Endothelial cell of umbilical vein (primary cell): ENCODE data around the gene ANKRD63. TPM values are rescaled to one million over a fixed set of nuclear protein-coding genes. Genes with fewer than 3 reads are reported as not detected.

ENCODE experiments used
- BruUV-seq: library from RNA; stranded (reverse); fragments of 400-500 nt; replicated peaks from 2 replicates; lab custom pipeline; 2021; lab: Mats Ljungman, UMichigan
- CTCF ChIA-PET: fragments of 300-600, 350-600 bp; sonication (Branson Sonifier 250); formaldehyde crosslinking; loops from one replicate; lab custom pipeline; 2021; ENCODE audit warnings: antibody characterized with exemption, inconsistent platforms; lab: Charles Lee
- POLR2A ChIA-PET: fragments of 300-600, 350-600 bp; sonication (Branson Sonifier 250); formaldehyde crosslinking; loops from one replicate; lab custom pipeline; 2021; ENCODE audit warnings: antibody characterized with exemption, inconsistent platforms; lab: Charles Lee
- DNase-seq: peaks from one replicate; pipeline ENCODE4 v3.0.0-alpha.2; 2011; ENCODE audit warnings: low read depth, low spot score
- FAIRE-seq: peaks from 2 replicates; lab custom pipeline; 2011; peaks lifted over from hg19 to GRCh38; lab: Jason Lieb, UNC
- H2AFZ ChIP-seq: 2 replicates; pipeline ENCODE4 v1.6.0; 2012; ENCODE audit warnings: low read depth, low read length, control low read depth, inconsistent platforms
- H3K27ac ChIP-seq: 2 replicates; pipeline ENCODE4 v1.5.1; 2011; ENCODE audit warnings: low read depth, mild to moderate bottlenecking, control low read depth, low read length, moderate library complexity; ENCODE audit not compliant: insufficient read depth
- H3K27me3 ChIP-seq, 2 experiments: 2 replicates each; pipeline versions ENCODE4 v1.6.0 to v1.6.1; 2011; ENCODE audit warnings: low read length in 2 of 2, mixed read lengths in 1 of 2; ENCODE audit not compliant: control insufficient read depth in 2 of 2, insufficient read depth in 2 of 2
- H3K36me3 ChIP-seq, 2 experiments: 2 replicates in 1 of 2; 3 replicates in 1 of 2; pipeline ENCODE4 v1.5.1; 2011; ENCODE audit warnings: low read length in 2 of 2, mild to moderate bottlenecking in 1 of 2, moderate library complexity in 1 of 2; ENCODE audit not compliant: control insufficient read depth in 2 of 2, insufficient read depth in 2 of 2; ENCODE audit errors: extremely low read depth in 1 of 2
- H3K4me1 ChIP-seq: 3 replicates; pipeline ENCODE4 v1.5.1; 2011; ENCODE audit warnings: mild to moderate bottlenecking, low read length; ENCODE audit not compliant: control insufficient read depth, insufficient read depth; ENCODE audit errors: extremely low read depth
- H3K4me2 ChIP-seq: 2 replicates; pipeline ENCODE4 v1.6.1; 2011; ENCODE audit warnings: low read length, control low read depth, mixed read lengths; ENCODE audit not compliant: insufficient read depth
- H3K4me3 ChIP-seq, 3 experiments: fragments of 200-600 bp in 1 of 3; sonication (generic), shearing (Covaris generic) in 1 of 3; replicated peaks in 1 of 3; 2 replicates each; pipeline ENCODE4 v1.5.1; 2011 to 2016; ENCODE audit warnings: control low read depth in 3 of 3, low read length in 3 of 3, mild to moderate bottlenecking in 2 of 3, inconsistent platforms in 1 of 3, low read depth in 1 of 3, moderate library complexity in 1 of 3; ENCODE audit not compliant: insufficient read depth in 1 of 3
- H3K79me2 ChIP-seq: 2 replicates; pipeline ENCODE4 v1.6.0; 2012; ENCODE audit warnings: low read length, inconsistent platforms; ENCODE audit not compliant: control insufficient read depth, insufficient read depth
- H3K9ac ChIP-seq: replicated peaks from 2 replicates; pipeline ENCODE3; 2011; ENCODE audit warnings: low read length, control low read depth; ENCODE audit not compliant: insufficient read depth; ENCODE audit errors: extremely low read depth
- H3K9me1 ChIP-seq: replicated peaks from 3 replicates; pipeline ENCODE4 v1.6.0; 2011; ENCODE audit warnings: mild to moderate bottlenecking, low read length; ENCODE audit not compliant: control insufficient read depth, insufficient read depth; ENCODE audit errors: extremely low read depth
- H3K9me3 ChIP-seq: replicated peaks from 2 replicates; pipeline ENCODE4 v1.5.1; 2012; ENCODE audit warnings: low read length, inconsistent platforms; ENCODE audit not compliant: control insufficient read depth, insufficient read depth
- H4K20me1 ChIP-seq: replicated peaks from 2 replicates; pipeline ENCODE3; 2011; ENCODE audit warnings: mild to moderate bottlenecking, low read length; ENCODE audit not compliant: control insufficient read depth, insufficient read depth; ENCODE audit errors: extremely low read depth
- CTCF ChIP-seq, 2 donors: IDR thresholded peaks; 1 replicate in 1 of 2; 2 replicates in 1 of 2; pipeline ENCODE4 v1.5.1; 2011; ENCODE audit warnings: low read length in 2 of 2, mild to moderate bottlenecking in 2 of 2, moderate library complexity in 2 of 2, control low read depth in 1 of 2, inconsistent platforms in 1 of 2, low read depth in 1 of 2; ENCODE audit not compliant: insufficient read depth in 1 of 2; ENCODE audit errors: extremely low read depth in 1 of 2
- EZH2 ChIP-seq: IDR thresholded peaks from 2 replicates; pipeline ENCODE4 v1.6.1; 2012; ENCODE audit warnings: borderline replicate concordance, low read depth, mild to moderate bottlenecking, moderate library complexity, low read length, inconsistent platforms; ENCODE audit not compliant: severe bottlenecking
- FOS ChIP-seq: IDR thresholded peaks from 2 replicates; pipeline ENCODE4 v1.6.1; 2011; ENCODE audit warnings: mild to moderate bottlenecking, low read length, moderate library complexity, borderline replicate concordance; ENCODE audit not compliant: insufficient read depth
- GATA2 ChIP-seq: IDR thresholded peaks from 2 replicates; pipeline ENCODE4 v1.7.0; 2011; ENCODE audit warnings: low read depth, mild to moderate bottlenecking, moderate library complexity, mixed read lengths, low read length; ENCODE audit not compliant: insufficient read length, insufficient read depth
- JUN ChIP-seq: IDR thresholded peaks from 2 replicates; pipeline ENCODE4 v1.6.1; 2011; ENCODE audit warnings: borderline replicate concordance, low read depth; ENCODE audit not compliant: insufficient read length, insufficient read depth
- MYC ChIP-seq: IDR thresholded peaks from one replicate; pipeline ENCODE4 v1.6.1; 2011; ENCODE audit warnings: mild to moderate bottlenecking, low read depth, low read length
- POLR2A ChIP-seq: IDR thresholded peaks from 2 replicates; pipeline ENCODE4 v1.6.1; 2012; ENCODE audit warnings: low read depth, mild to moderate bottlenecking, control low read depth, low read length
- POLR2AphosphoS5 ChIP-seq: IDR thresholded peaks from 2 replicates; pipeline ENCODE4 v1.6.1; 2012; ENCODE audit warnings: low read depth, mild to moderate bottlenecking, control low read depth, low read length, moderate library complexity; ENCODE audit not compliant: insufficient read depth
- dilution Hi-C: fragments of 300-500 bp; cut with MboI; formaldehyde crosslinking; loops from one replicate; pipeline ENCODE4 v1.15.0; 2019; ENCODE audit warnings: low sequenced_read_pairs; ENCODE audit not compliant: extremely low pct_ligation_motif_present
- intact Hi-C: fragments of 100-400 bp; cut with micrococcal nuclease; formaldehyde crosslinking; loops from one replicate; pipeline ENCODE4 v1.10.0; 2022
- polyA plus RNA-seq, 4 experiments: library from polyadenylated mRNA; depleted of rRNA in 3 of 4; stranded (reverse) in 3 of 4; unstranded in 1 of 4; fragments of >200 nt; gene quantifications; 2 replicates each; pipeline versions ENCODE4 v1.2.1 to v1.2.3, GENCODE V29; 2011 to 2012; ENCODE audit warnings: missing spikeins in 1 of 4
- total RNA-seq: library from RNA; stranded (reverse); gene quantifications from 2 replicates; pipeline ENCODE4 v1.2.3, GENCODE V29; 2021
- TF ChIP-seq, protein P1 (sequence below): IDR thresholded peaks from 2 replicates; pipeline ENCODE4 v1.6.1; 2011; ENCODE audit not compliant: insufficient read depth, insufficient read length

The ANKRD63 gene
- total and polyA plus RNA-seq, 2 donors (not counting 3 experiments of a cell fraction or from before 2014, with no cell fraction given): not detected

- H2AFZ ChIP-seq: no peak overlapping the region
Measured at GRCh38 chr15:40255033-40255432, 27.8 kb downstream of the ANKRD63 start.

GRCh38 chr15:40254452-40254851, 28.4 kb downstream of the ANKRD63 start:
- ChIA-PET POLR2A (no interaction called here), CTCF (interaction anchor here (1.1 to 2.4 kb wide), 7 partner anchors 9 to 37 kb away, joined by 3 to 31 read pairs (median 4); partner anchors contain the start of gene PAK6)
- TF ChIP-seq JUN: no peak
- TF ChIP-seq, protein P1, sequence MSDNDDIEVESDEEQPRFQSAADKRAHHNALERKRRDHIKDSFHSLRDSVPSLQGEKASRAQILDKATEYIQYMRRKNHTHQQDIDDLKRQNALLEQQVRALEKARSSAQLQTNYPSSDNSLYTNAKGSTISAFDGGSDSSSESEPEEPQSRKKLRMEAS: no peak
- TF ChIP-seq GATA2: no peak
- TF ChIP-seq POLR2A: no peak
- no peak for TF ChIP-seq POLR2AphosphoS5
- TF ChIP-seq FOS: no peak
- TF ChIP-seq MYC: no peak
- no peak for TF ChIP-seq CTCF (IDR thresholded peaks at IDR 0.05; ENCODE audit: extremely low read depth in 1 of 2, insufficient read depth in 1 of 2, low read depth in 1 of 2, low read length in 2 of 2)
- no peak for TF ChIP-seq EZH2
- Histone ChIP-seq H3K4me1 (peaks cover 11% of the 10 kb centered on the region), H3K27me3 (peaks cover 34 to 37% of the 10 kb centered on the region in 2 experiments), H2AFZ (no peak overlapping the region), H3K36me3 (no peaks in the 10 kb centered on the region), H3K9me1 (no peaks in the 10 kb centered on the region), H4K20me1 (no peaks in the 10 kb centered on the region), H3K9ac (no peak overlapping the region), H3K4me3 (no peak overlapping the region), H3K79me2 (no peaks in the 10 kb centered on the region), H3K27ac (no peak overlapping the region), H3K9me3 (no peaks in the 10 kb centered on the region), H3K4me2 (no peak overlapping the region)
- no peak for FAIRE-seq
- DNase-seq: no peak
- dilution Hi-C loops: no loop called here
- BruUV-seq: no TSS peak
- intact Hi-C loops: no loop called here

More at GRCh38 chr15:40255033-40255432, 27.8 kb downstream of the ANKRD63 start:
- H3K4me2 ChIP-seq: no peak overlapping the region
- no peaks in the 10 kb centered on the region for H4K20me1 ChIP-seq
- FAIRE-seq (no peak), DNase-seq (no peak)
- H3K9ac ChIP-seq: no peak overlapping the region
- dilution Hi-C loops (no loop called here), intact Hi-C loops (no loop called here)
- H3K9me1 ChIP-seq: no peaks in the 10 kb centered on the region
- H3K27ac ChIP-seq: no peak overlapping the region
- H3K9me3 ChIP-seq: no peaks in the 10 kb centered on the region
- ChIA-PET CTCF (interaction anchor here (0.9 to 2.4 kb wide), 7 partner anchors 9 to 37 kb away, joined by 3 to 31 read pairs (median 4); partner anchors contain the start of gene PAK6), POLR2A (no interaction called here)
- H3K27me3 ChIP-seq: peaks cover 36 to 37% of the 10 kb centered on the region in 2 experiments
- no peak overlapping the region for H3K4me3 ChIP-seq
- peaks cover 11% of the 10 kb centered on the region for H3K4me1 ChIP-seq
- no TSS peak for BruUV-seq
- no peaks in the 10 kb centered on the region for H3K36me3 ChIP-seq
- H3K79me2 ChIP-seq: no peaks in the 10 kb centered on the region
- TF ChIP-seq EZH2 (no peak), MYC (no peak)
